Activated naive CD4-positive, alpha-beta T cell treated with anti-CD3 and anti-CD28 coated beads, Interleukin-2, amount 50 U/mL, for 24 hours (primary cell): ENCODE measurements around the gene SMIM41.

ENCODE experiments used
- H3K27ac Mint-ChIP-seq: one replicate; pipeline ENCODE4 v1.8.0; 2021; ENCODE audit warnings: mild to moderate bottlenecking, mixed read lengths
- H3K27me3 Mint-ChIP-seq: one replicate; pipeline ENCODE4 v1.8.0; 2021; ENCODE audit warnings: mixed read lengths
- H3K36me3 Mint-ChIP-seq: one replicate; pipeline ENCODE4 v1.8.0; 2021; ENCODE audit warnings: mixed read lengths
- H3K4me1 Mint-ChIP-seq: one replicate; pipeline ENCODE4 v1.8.0; 2021; ENCODE audit warnings: mixed read lengths
- H3K4me3 Mint-ChIP-seq: one replicate; pipeline ENCODE4 v1.8.0; 2021; ENCODE audit warnings: mild to moderate bottlenecking, mixed read lengths
- H3K9me3 Mint-ChIP-seq: one replicate; pipeline ENCODE4 v1.8.0; 2021; ENCODE audit warnings: mixed read lengths

Gene SMIM41

GRCh38 chr12:52139147-52139546, 59.6 kb downstream of the SMIM41 start:
- Mint-ChIP-seq H3K27me3 (no peaks in the 10 kb centered on the region), H3K4me3 (no peak overlapping the region)

GRCh38 chr12:52139579-52140062, 60.1 kb downstream of the SMIM41 start:
- H3K27ac Mint-ChIP-seq, result no peak overlapping the region
- H3K9me3 Mint-ChIP-seq, result no peaks in the 10 kb centered on the region
- no peak overlapping the region for H3K4me3 Mint-ChIP-seq
- no peaks in the 10 kb centered on the region for H3K4me1 Mint-ChIP-seq
- H3K27me3 Mint-ChIP-seq, result no peaks in the 10 kb centered on the region
- H3K36me3 Mint-ChIP-seq, result no peaks in the 10 kb centered on the region

More at GRCh38 chr12:52139147-52139546, 59.6 kb downstream of the SMIM41 start:
- no peaks in the 10 kb centered on the region for H3K36me3 Mint-ChIP-seq
- no peaks in the 10 kb centered on the region for H3K9me3 Mint-ChIP-seq
- H3K27ac Mint-ChIP-seq, result no peak overlapping the region
- H3K4me1 Mint-ChIP-seq, result no peaks in the 10 kb centered on the region

GRCh38 chr12:52141306-52141705, 61.8 kb downstream of the SMIM41 start:
- H3K9me3 Mint-ChIP-seq, result no peaks in the 10 kb centered on the region
- H3K4me3 Mint-ChIP-seq, result no peak overlapping the region
- H3K27me3 Mint-ChIP-seq, result no peaks in the 10 kb centered on the region
- H3K27ac Mint-ChIP-seq, result no peak overlapping the region
- H3K36me3 Mint-ChIP-seq, result no peaks in the 10 kb centered on the region
- H3K4me1 Mint-ChIP-seq, result no peaks in the 10 kb centered on the region

GRCh38 chr12:52141875-52142274, 62.4 kb downstream of the SMIM41 start:
- H3K36me3 Mint-ChIP-seq, result no peaks in the 10 kb centered on the region

GRCh38 chr12:52142431-52142830, 62.9 kb downstream of the SMIM41 start:
- no peaks in the 10 kb centered on the region for H3K36me3 Mint-ChIP-seq
- no peak overlapping the region for H3K4me3 Mint-ChIP-seq
- no peaks in the 10 kb centered on the region for H3K27me3 Mint-ChIP-seq
- no peak overlapping the region for H3K27ac Mint-ChIP-seq
- no peaks in the 10 kb centered on the region for H3K9me3 Mint-ChIP-seq
- no peaks in the 10 kb centered on the region for H3K4me1 Mint-ChIP-seq

More at GRCh38 chr12:52141875-52142274, 62.4 kb downstream of the SMIM41 start:
- Mint-ChIP-seq H3K27ac (no peak overlapping the region), H3K4me1 (no peaks in the 10 kb centered on the region), H3K9me3 (no peaks in the 10 kb centered on the region), H3K4me3 (no peak overlapping the region), H3K27me3 (no peaks in the 10 kb centered on the region)

- no peaks in the 10 kb centered on the region for H3K36me3 Mint-ChIP-seq
- H3K4me1 Mint-ChIP-seq, result no peaks in the 10 kb centered on the region
- no peaks in the 10 kb centered on the region for H3K9me3 Mint-ChIP-seq
- no peaks in the 10 kb centered on the region for H3K27me3 Mint-ChIP-seq
- no peak overlapping the region for H3K4me3 Mint-ChIP-seq
- H3K27ac Mint-ChIP-seq, result no peak overlapping the region
Measured at GRCh38 chr12:52144512-52145227, 65.2 kb downstream of the SMIM41 start.

GRCh38 chr12:52145228-52146088, 66.0 kb downstream of the SMIM41 start:
- Mint-ChIP-seq H3K27me3 (no peaks in the 10 kb centered on the region), H3K4me1 (no peaks in the 10 kb centered on the region), H3K36me3 (no peaks in the 10 kb centered on the region), H3K4me3 (no peak overlapping the region), H3K9me3 (no peaks in the 10 kb centered on the region), H3K27ac (no peak overlapping the region)

GRCh38 chr12:52146089-52146821, 66.8 kb downstream of the SMIM41 start:
- H3K27me3 Mint-ChIP-seq, result no peaks in the 10 kb centered on the region
- no peak overlapping the region for H3K4me3 Mint-ChIP-seq
- no peaks in the 10 kb centered on the region for H3K9me3 Mint-ChIP-seq
- H3K36me3 Mint-ChIP-seq, result no peaks in the 10 kb centered on the region
- no peak overlapping the region for H3K27ac Mint-ChIP-seq
- H3K4me1 Mint-ChIP-seq, result peaks cover under 1% of the 10 kb centered on the region

GRCh38 chr12:52146822-52147366, 67.4 kb downstream of the SMIM41 start:
- Mint-ChIP-seq H3K27ac (no peak overlapping the region), H3K4me1 (peaks cover 6% of the 10 kb centered on the region), H3K27me3 (no peaks in the 10 kb centered on the region)

GRCh38 chr12:52147367-52147963, 68.0 kb downstream of the SMIM41 start:
- no peak overlapping the region for H3K4me3 Mint-ChIP-seq
- H3K9me3 Mint-ChIP-seq, result no peaks in the 10 kb centered on the region
- H3K27ac Mint-ChIP-seq, result no peak overlapping the region
- H3K27me3 Mint-ChIP-seq, result no peaks in the 10 kb centered on the region
- peaks cover 6% of the 10 kb centered on the region for H3K4me1 Mint-ChIP-seq
- no peaks in the 10 kb centered on the region for H3K36me3 Mint-ChIP-seq

More at GRCh38 chr12:52146822-52147366, 67.4 kb downstream of the SMIM41 start:
- Mint-ChIP-seq H3K9me3 (no peaks in the 10 kb centered on the region), H3K4me3 (no peak overlapping the region), H3K36me3 (no peaks in the 10 kb centered on the region)

- Mint-ChIP-seq H3K4me3 (no peak overlapping the region), H3K27ac (no peak overlapping the region), H3K27me3 (no peaks in the 10 kb centered on the region), H3K4me1 (peaks cover 10% of the 10 kb centered on the region), H3K36me3 (no peaks in the 10 kb centered on the region), H3K9me3 (no peaks in the 10 kb centered on the region)
Measured at GRCh38 chr12:52147964-52148463, 68.5 kb downstream of the SMIM41 start.

- Mint-ChIP-seq H3K27me3 (no peaks in the 10 kb centered on the region), H3K27ac (no peak overlapping the region), H3K36me3 (no peaks in the 10 kb centered on the region), H3K4me1 (peaks cover 10% of the 10 kb centered on the region), H3K4me3 (no peak overlapping the region), H3K9me3 (no peaks in the 10 kb centered on the region)
Measured at GRCh38 chr12:52148464-52149181, 69.1 kb downstream of the SMIM41 start.

GRCh38 chr12:52149182-52149641, 69.7 kb downstream of the SMIM41 start:
- Mint-ChIP-seq H3K27me3 (no peaks in the 10 kb centered on the region), H3K4me3 (no peak overlapping the region), H3K9me3 (no peaks in the 10 kb centered on the region), H3K27ac (no peak overlapping the region), H3K36me3 (no peaks in the 10 kb centered on the region), H3K4me1 (peaks cover 10% of the 10 kb centered on the region)

GRCh38 chr12:52149651-52150241, 70.2 kb downstream of the SMIM41 start:
- Mint-ChIP-seq H3K27ac (no peak overlapping the region), H3K27me3 (no peaks in the 10 kb centered on the region), H3K4me3 (no peak overlapping the region), H3K36me3 (no peaks in the 10 kb centered on the region), H3K4me1 (peaks cover 10% of the 10 kb centered on the region), H3K9me3 (no peaks in the 10 kb centered on the region)
